Measurements from ENCODE around the gene ZC2HC1C.

Gene ZC2HC1C

DNA sequence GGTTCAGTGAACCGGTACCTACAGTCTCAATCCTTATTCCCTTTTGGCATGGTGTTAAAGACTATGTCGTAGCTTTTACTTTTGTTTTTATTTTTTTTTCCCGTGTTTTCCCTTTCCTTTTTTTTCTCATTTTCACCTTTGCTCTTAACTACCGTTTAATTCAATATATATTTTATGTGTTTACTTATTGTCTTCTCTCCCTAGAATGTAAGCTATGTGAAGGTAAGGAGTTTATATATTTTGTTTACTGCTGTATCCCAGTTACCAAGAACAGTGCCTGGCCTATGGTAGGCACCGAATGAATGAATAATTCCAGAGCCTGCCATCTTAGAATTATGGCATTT, 17.9 kb upstream of the ZC2HC1C start:
- no peaks in the 10 kb centered on the region for H3K36me3 ChIP-seq (ENCODE audit: control insufficient read depth in 5 of 5, insufficient read depth in 5 of 5, low read length in 5 of 5)
- no peaks in the 10 kb centered on the region for H3K27me3 ChIP-seq (ENCODE audit: control insufficient read depth in 5 of 5, insufficient read depth in 4 of 5, low read length in 5 of 5)
- H3K27ac ChIP-seq (ENCODE audit: low read depth, low read length): peak overlapping the region; percentile 78
- no peaks in the 10 kb centered on the region for H3K9me3 ChIP-seq (ENCODE audit: control insufficient read depth in 5 of 5, low read length in 5 of 5)
- peak overlapping the region in 3 of 5 donors; percentile 76 to 95 (median 88) for H3K9ac ChIP-seq (ENCODE audit: low read length in 5 of 5)
- peaks cover 0 to 26% (median 19%) of the 10 kb centered on the region in 5 donors for H3K4me1 ChIP-seq (ENCODE audit: control insufficient read depth in 5 of 5, insufficient read depth in 5 of 5, low read length in 5 of 5)
- H3K4me3 ChIP-seq (ENCODE audit: low read depth in 1 of 5, low read length in 5 of 5): peak overlapping the region; percentile 37 to 74 (median 73)

DNA sequence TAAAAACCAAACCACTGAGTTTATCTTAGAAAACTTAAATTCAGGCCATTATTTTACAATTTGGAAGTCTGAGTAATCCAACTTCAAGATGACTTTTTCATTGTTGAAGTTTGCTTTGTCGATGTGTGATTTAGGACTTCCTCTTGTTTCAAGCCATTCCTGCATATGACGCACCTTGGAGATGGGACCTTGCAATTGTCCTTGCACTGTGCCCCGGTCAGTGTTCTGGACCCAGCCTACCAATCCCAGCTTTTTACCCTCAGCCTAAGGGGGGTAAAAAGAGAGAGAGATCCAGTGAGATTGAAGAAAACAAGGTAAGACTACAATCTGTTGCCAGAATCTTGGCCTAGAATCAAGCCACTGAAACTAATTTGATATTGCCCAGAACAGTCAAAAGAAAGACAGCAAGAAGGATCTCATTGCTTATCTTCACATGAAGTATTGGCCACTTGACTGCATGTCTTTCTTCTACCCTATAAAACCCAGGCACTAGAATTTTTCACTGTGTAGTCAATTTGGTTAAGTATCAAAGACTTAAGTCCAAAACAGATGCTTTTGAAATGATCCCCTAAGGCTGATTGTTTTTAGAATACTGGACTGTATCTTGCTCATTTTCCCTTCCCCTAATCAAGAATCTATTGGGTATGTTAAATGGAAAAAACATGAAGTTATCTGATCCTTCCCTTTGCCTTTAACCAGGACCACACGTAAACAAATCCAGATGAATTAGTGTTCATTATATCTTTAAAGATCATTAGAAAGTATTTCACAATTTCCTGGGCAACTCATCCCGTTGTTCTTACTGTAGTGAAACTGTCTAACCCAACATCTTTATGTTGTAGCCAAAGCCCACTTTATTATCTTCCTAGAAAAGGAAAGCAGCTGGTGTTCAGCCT, 15.8 kb upstream of the ZC2HC1C start:
- Histone ChIP-seq H3K36me3 (ENCODE audit: control insufficient read depth in 5 of 5, insufficient read depth in 5 of 5, low read length in 5 of 5) (no peaks in the 10 kb centered on the region), H3K27me3 (ENCODE audit: control insufficient read depth in 5 of 5, insufficient read depth in 4 of 5, low read length in 5 of 5) (no peaks in the 10 kb centered on the region), H3K9ac (ENCODE audit: low read length in 5 of 5) (no peak overlapping the region), H3K4me3 (ENCODE audit: low read depth in 1 of 5, low read length in 5 of 5) (no peak overlapping the region), H3K27ac (ENCODE audit: low read depth, low read length) (no peak overlapping the region), H3K4me1 (ENCODE audit: control insufficient read depth in 5 of 5, insufficient read depth in 5 of 5, low read length in 5 of 5) (peaks cover 0 to 26% (median 18%) of the 10 kb centered on the region in 5 donors), H3K9me3 (ENCODE audit: control insufficient read depth in 5 of 5, low read length in 5 of 5) (no peaks in the 10 kb centered on the region)

DNA sequence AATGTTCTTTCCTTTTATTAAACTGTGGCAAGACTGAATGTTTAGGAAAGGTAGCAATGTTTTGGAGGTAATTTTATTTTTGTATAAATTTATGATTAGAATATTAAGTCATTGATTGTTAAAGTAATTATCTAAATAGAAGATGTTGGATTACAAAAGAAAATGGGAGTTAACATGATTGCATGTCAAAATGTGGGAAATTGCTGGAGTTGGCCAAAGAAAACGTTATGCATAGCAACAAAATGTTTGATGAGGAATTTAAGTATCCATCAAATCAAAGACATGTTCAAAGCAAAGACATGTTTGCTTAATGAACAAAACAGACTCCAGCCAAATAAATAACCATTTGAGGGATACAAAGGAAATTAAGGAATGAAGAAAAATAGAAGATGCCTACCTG, 15.0 kb upstream of the ZC2HC1C start:
- no peaks in the 10 kb centered on the region for H3K9me3 ChIP-seq (ENCODE audit: control insufficient read depth in 5 of 5, low read length in 5 of 5)
- H3K36me3 ChIP-seq (ENCODE audit: control insufficient read depth in 5 of 5, insufficient read depth in 5 of 5, low read length in 5 of 5): no peaks in the 10 kb centered on the region
- H3K4me1 ChIP-seq (ENCODE audit: control insufficient read depth in 5 of 5, insufficient read depth in 5 of 5, low read length in 5 of 5): peaks cover 0 to 18% (median 10%) of the 10 kb centered on the region in 5 donors
- no peak overlapping the region for H3K27ac ChIP-seq (ENCODE audit: low read depth, low read length)
- no peak overlapping the region for H3K4me3 ChIP-seq (ENCODE audit: low read depth in 1 of 5, low read length in 5 of 5)
- H3K27me3 ChIP-seq (ENCODE audit: control insufficient read depth in 5 of 5, insufficient read depth in 4 of 5, low read length in 5 of 5): no peaks in the 10 kb centered on the region
- H3K9ac ChIP-seq (ENCODE audit: low read length in 5 of 5): no peak overlapping the region

DNA sequence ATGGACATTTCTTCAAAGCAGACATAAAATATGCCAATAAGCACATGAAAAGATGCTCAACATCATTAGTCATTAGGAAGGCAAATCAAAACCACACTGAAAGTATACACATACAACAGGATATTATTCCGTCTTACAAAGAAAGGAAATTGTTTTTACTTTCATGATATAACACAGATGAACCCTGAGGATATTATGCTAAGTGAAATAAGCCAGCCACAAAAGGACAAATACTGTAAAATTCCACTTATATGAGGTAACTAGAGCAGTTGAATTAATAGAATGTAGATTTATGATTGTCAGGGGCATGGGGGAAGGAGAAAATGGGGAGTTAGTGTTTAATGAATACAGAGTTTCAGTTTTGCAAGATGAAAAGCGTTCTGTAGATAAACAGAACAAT, 9.8 kb upstream of the ZC2HC1C start:
- Histone ChIP-seq H3K9me3 (ENCODE audit: control insufficient read depth in 5 of 5, low read length in 5 of 5) (no peaks in the 10 kb centered on the region), H3K4me1 (ENCODE audit: control insufficient read depth in 5 of 5, insufficient read depth in 5 of 5, low read length in 5 of 5) (peaks cover 0 to 16% (median 13%) of the 10 kb centered on the region in 5 donors), H3K4me3 (ENCODE audit: low read depth in 1 of 5, low read length in 5 of 5) (no peak overlapping the region), H3K36me3 (ENCODE audit: control insufficient read depth in 5 of 5, insufficient read depth in 5 of 5, low read length in 5 of 5) (peaks cover 0 to 4% (median 0%) of the 10 kb centered on the region in 5 donors), H3K27ac (ENCODE audit: low read depth, low read length) (no peak overlapping the region), H3K9ac (ENCODE audit: low read length in 5 of 5) (no peak overlapping the region), H3K27me3 (ENCODE audit: control insufficient read depth in 5 of 5, insufficient read depth in 4 of 5, low read length in 5 of 5) (no peaks in the 10 kb centered on the region)

DNA sequence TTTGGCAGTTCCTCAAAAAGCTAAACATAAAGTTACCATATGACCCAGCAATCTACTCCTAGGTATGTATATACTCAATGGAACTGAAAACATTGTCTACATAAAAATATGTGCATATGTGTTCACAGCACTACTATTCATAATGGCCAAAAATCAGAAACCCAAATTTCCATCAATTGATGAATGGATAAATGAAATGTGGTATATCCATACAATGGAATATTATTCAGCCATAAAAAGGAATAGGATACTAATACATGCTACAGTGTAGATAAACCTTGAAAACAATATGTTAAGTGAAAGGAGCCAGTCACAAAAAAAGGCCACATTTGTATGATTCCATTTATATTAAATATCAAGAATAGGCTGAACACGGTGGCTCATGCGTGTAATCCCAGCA, 9.0 kb upstream of the ZC2HC1C start:
- Histone ChIP-seq H3K36me3 (ENCODE audit: control insufficient read depth in 5 of 5, insufficient read depth in 5 of 5, low read length in 5 of 5) (peaks cover 0 to 4% (median 0%) of the 10 kb centered on the region in 5 donors), H3K4me1 (ENCODE audit: control insufficient read depth in 5 of 5, insufficient read depth in 5 of 5, low read length in 5 of 5) (peaks cover 0 to 16% (median 13%) of the 10 kb centered on the region in 5 donors), H3K4me3 (ENCODE audit: low read depth in 1 of 5, low read length in 5 of 5) (no peak overlapping the region), H3K9me3 (ENCODE audit: control insufficient read depth in 5 of 5, low read length in 5 of 5) (no peaks in the 10 kb centered on the region), H3K27ac (ENCODE audit: low read depth, low read length) (no peak overlapping the region), H3K27me3 (ENCODE audit: control insufficient read depth in 5 of 5, insufficient read depth in 4 of 5, low read length in 5 of 5) (no peaks in the 10 kb centered on the region), H3K9ac (ENCODE audit: low read length in 5 of 5) (no peak overlapping the region)

DNA sequence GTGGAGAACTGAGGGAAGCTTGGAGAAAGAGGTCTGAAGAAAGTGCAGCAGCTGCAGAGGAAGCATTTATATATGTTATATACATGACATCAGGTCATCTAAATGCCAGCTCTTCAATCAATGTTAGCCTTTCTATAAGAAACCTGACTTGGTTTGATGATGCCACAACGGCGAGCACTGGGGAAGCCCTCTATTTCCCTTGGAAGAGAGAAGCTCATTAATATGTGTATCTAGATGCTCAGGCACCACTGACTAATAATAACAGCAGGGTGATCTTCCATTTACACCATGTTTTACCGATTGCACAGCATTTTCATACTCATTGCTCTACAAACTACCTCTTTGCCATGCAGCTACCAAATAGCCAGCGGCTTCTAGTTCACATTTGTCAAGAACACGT, 6.4 kb upstream of the ZC2HC1C start:
- Histone ChIP-seq H3K9me3 (ENCODE audit: control insufficient read depth in 5 of 5, low read length in 5 of 5) (no peaks in the 10 kb centered on the region), H3K27ac (ENCODE audit: low read depth, low read length) (peak overlapping the region; percentile 55), H3K9ac (ENCODE audit: low read length in 5 of 5) (peak overlapping the region in 3 of 5 donors; percentile 48 to 78 (median 75)), H3K4me1 (ENCODE audit: control insufficient read depth in 5 of 5, insufficient read depth in 5 of 5, low read length in 5 of 5) (peaks cover 0 to 21% (median 16%) of the 10 kb centered on the region in 5 donors), H3K27me3 (ENCODE audit: control insufficient read depth in 5 of 5, insufficient read depth in 4 of 5, low read length in 5 of 5) (no peaks in the 10 kb centered on the region), H3K36me3 (ENCODE audit: control insufficient read depth in 5 of 5, insufficient read depth in 5 of 5, low read length in 5 of 5) (peaks cover 0 to 4% (median 0%) of the 10 kb centered on the region in 5 donors), H3K4me3 (ENCODE audit: low read depth in 1 of 5, low read length in 5 of 5) (peak overlapping the region; percentile 87 to 95 (median 94))

DNA sequence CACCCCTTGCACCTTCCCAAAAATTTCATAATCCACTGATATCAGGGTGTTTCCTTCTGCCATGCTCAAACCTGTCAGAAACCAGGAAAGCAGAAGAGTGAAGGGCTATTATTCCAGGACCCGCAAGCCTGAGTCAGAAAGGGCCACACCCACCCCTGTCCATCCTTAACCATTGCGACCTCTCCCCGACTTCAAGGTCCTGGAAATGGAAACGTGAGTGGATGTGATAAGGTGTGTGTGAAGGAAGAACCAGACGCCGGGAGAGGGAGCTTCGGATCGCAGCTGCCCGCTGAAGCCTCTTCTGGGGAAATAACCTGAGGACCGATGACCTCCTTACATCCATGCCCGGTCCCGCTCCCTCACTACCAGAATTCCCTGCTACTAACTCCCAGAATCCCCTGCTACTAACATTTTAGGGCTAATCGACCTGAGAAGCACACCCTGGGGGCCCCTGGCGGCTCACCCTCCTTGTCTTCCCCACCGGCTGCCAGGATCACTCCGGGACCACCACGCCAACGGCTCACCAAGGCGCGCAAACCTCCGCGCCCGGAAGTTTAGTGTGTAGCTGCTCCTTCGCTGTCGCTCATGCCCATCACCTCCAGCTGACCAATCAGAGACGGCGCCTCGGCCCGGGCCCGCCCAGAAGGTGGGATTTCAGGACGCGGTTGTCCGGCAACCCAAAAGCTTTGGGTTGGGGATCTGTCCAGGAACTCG, 5.8 kb upstream of the ZC2HC1C start, which contains the start of gene ACYP1:
Gene ACYP1 (minus strand): TSS at position 534 of the 714 bp plus-strand sequence. CDS start 471 bp downstream, at position 63.
- Histone ChIP-seq H3K27me3 (ENCODE audit: control insufficient read depth in 5 of 5, insufficient read depth in 4 of 5, low read length in 5 of 5) (no peaks in the 10 kb centered on the region), H3K4me1 (ENCODE audit: control insufficient read depth in 5 of 5, insufficient read depth in 5 of 5, low read length in 5 of 5) (peaks cover 2 to 27% (median 22%) of the 10 kb centered on the region in 5 donors), H3K27ac (ENCODE audit: low read depth, low read length) (peak within 1 kb of the TSS; percentile 55), H3K4me3 (ENCODE audit: low read depth in 1 of 5, low read length in 5 of 5) (peak within 1 kb of the TSS; percentile 87 to 95 (median 94)), H3K9ac (ENCODE audit: low read length in 5 of 5) (peak within 1 kb of the TSS; percentile 48 to 83 (median 76)), H3K9me3 (ENCODE audit: control insufficient read depth in 5 of 5, low read length in 5 of 5) (no peaks in the 10 kb centered on the region), H3K36me3 (ENCODE audit: control insufficient read depth in 5 of 5, insufficient read depth in 5 of 5, low read length in 5 of 5) (peaks cover 0 to 4% (median 0%) of the 10 kb centered on the region in 5 donors)

DNA sequence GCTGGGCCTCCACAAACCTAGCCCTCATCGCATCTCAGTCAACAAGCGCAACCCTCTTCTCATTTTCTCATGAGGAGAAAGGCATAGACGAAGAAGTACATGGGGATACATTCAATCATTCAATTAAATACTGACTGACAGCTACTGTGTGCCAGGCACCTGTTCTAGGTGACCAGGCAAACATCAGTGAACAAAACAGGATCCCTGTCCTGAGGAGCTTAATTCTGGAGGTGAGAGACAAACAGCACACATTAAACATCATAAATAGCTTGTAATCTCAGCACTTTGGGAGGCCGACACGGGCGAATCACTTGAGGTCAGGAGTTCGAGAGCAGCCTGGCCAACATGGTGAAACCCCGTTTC, 5.3 kb upstream of the ZC2HC1C start:
- peaks cover 0 to 4% (median 0%) of the 10 kb centered on the region in 5 donors for H3K36me3 ChIP-seq (ENCODE audit: control insufficient read depth in 5 of 5, insufficient read depth in 5 of 5, low read length in 5 of 5)
- no peak overlapping the region for H3K27ac ChIP-seq (ENCODE audit: low read depth, low read length)
- peaks cover 3 to 29% (median 25%) of the 10 kb centered on the region in 5 donors for H3K4me1 ChIP-seq (ENCODE audit: control insufficient read depth in 5 of 5, insufficient read depth in 5 of 5, low read length in 5 of 5)
- no peaks in the 10 kb centered on the region for H3K27me3 ChIP-seq (ENCODE audit: control insufficient read depth in 5 of 5, insufficient read depth in 4 of 5, low read length in 5 of 5)
- peak overlapping the region; percentile 77 to 94 (median 93) for H3K4me3 ChIP-seq (ENCODE audit: low read depth in 1 of 5, low read length in 5 of 5)
- no peaks in the 10 kb centered on the region for H3K9me3 ChIP-seq (ENCODE audit: control insufficient read depth in 5 of 5, low read length in 5 of 5)
- peak overlapping the region in 2 of 5 donors; percentile 75 to 83 for H3K9ac ChIP-seq (ENCODE audit: low read length in 5 of 5)

DNA sequence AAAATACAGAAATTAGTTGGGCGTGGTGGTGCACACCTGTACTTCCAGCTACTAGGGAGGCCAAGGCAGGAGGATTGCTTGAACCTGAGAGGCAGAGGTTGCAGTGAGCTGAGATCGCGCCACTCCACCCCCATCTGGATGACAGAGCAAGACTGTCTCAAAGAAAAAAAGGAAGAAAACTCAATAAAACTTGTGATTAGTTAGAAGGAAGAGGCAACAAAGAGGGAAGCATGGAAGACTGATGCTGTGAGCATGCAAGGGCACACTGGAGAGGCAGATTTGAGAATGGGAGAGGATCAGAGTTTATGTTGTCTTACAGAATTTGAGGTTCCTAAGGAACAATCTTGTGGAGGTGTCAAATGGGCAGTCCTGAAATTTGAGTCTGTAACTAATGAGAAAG, 2.8 kb upstream of the ZC2HC1C start:
- peaks cover 12 to 39% (median 37%) of the 10 kb centered on the region in 5 donors for H3K4me1 ChIP-seq (ENCODE audit: control insufficient read depth in 5 of 5, insufficient read depth in 5 of 5, low read length in 5 of 5)
- no peak overlapping the region for H3K27ac ChIP-seq (ENCODE audit: low read depth, low read length)

DNA sequence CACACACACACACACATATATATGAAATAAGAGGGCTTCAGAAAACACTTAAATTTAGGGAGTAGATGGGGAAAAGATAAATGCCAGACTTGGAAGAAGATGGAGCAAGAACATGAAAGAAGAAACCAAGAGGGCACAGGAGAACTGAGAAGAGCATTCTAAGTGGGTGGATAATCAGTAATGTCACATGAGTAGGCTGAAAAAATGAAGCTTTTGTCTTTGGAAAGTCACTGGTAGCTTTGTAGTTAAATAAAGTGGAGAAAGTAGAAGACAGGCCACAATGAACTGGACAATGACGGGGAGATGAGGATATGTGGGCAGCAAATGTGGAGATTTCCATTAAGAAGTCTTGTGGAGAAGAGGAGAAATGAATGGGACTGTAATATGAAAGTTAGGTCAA, 2.2 kb upstream of the ZC2HC1C start:
- Histone ChIP-seq H3K27ac (ENCODE audit: low read depth, low read length) (no peak overlapping the region), H3K9me3 (ENCODE audit: control insufficient read depth in 5 of 5, low read length in 5 of 5) (no peaks in the 10 kb centered on the region), H3K36me3 (ENCODE audit: control insufficient read depth in 5 of 5, insufficient read depth in 5 of 5, low read length in 5 of 5) (no peaks in the 10 kb centered on the region), H3K4me1 (ENCODE audit: control insufficient read depth in 5 of 5, insufficient read depth in 5 of 5, low read length in 5 of 5) (peaks cover 12 to 39% (median 37%) of the 10 kb centered on the region in 5 donors), H3K4me3 (ENCODE audit: low read depth in 1 of 5, low read length in 5 of 5) (no peak overlapping the region), H3K27me3 (ENCODE audit: control insufficient read depth in 5 of 5, insufficient read depth in 4 of 5, low read length in 5 of 5) (no peaks in the 10 kb centered on the region), H3K9ac (ENCODE audit: low read length in 5 of 5) (no peak overlapping the region)

More for the DNA sequence above, 2.8 kb upstream of the ZC2HC1C start:
- Histone ChIP-seq H3K9me3 (ENCODE audit: control insufficient read depth in 5 of 5, low read length in 5 of 5) (no peaks in the 10 kb centered on the region), H3K36me3 (ENCODE audit: control insufficient read depth in 5 of 5, insufficient read depth in 5 of 5, low read length in 5 of 5) (no peaks in the 10 kb centered on the region), H3K27me3 (ENCODE audit: control insufficient read depth in 5 of 5, insufficient read depth in 4 of 5, low read length in 5 of 5) (no peaks in the 10 kb centered on the region), H3K9ac (ENCODE audit: low read length in 5 of 5) (no peak overlapping the region), H3K4me3 (ENCODE audit: low read depth in 1 of 5, low read length in 5 of 5) (no peak overlapping the region)

Data from subcutaneous abdominal adipose tissue (tissue), 5 donors.